Hematopoietic multipotent progenitor cell treated with erythropoietin and hydrocortisone succinate and interleukin-3 and kit ligand, for 6 days (in vitro differentiated cells): ENCODE results near the gene CHRM3.
"Not testable (repeated sequence)": the region's sequence is repeated elsewhere in the genome, so short reads cannot be mapped to it uniquely, and the experiment has no call there.

Source experiments
- DNase-seq: peaks from one replicate; pipeline ENCODE4 v3.0.0-alpha.2; 2015

CHRM3 gene

GRCh38 chr1:239386453-239387303 is at the start of gene CHRM3:
CHRM3 (plus strand) TSS chr1:239386568; CDS start chr1:239907452, 520,884 bp downstream.
- DNase-seq: peak; percentile 71

GRCh38 chr1:239337799-239338430 is 48.5 kb upstream of the CHRM3 start:
- DNase-seq: no peak

GRCh38 chr1:239347776-239348175 is 38.6 kb upstream of the CHRM3 start:
- DNase-seq: no peak

- no peak for DNase-seq
Measured at GRCh38 chr1:239348635-239349353, 37.6 kb upstream of the CHRM3 start.

GRCh38 chr1:239349699-239350098 is 36.7 kb upstream of the CHRM3 start:
- DNase-seq: no peak

- no peak for DNase-seq
Measured at GRCh38 chr1:239353536-239353935, 32.8 kb upstream of the CHRM3 start.

GRCh38 chr1:239354231-239354630 is 32.1 kb upstream of the CHRM3 start:
- no peak for DNase-seq

- no peak for DNase-seq
Measured at GRCh38 chr1:239357867-239358266, 28.5 kb upstream of the CHRM3 start.

- no peak for DNase-seq
Measured at GRCh38 chr1:239361403-239361802, 25.0 kb upstream of the CHRM3 start.

GRCh38 chr1:239363930-239364329 is 22.4 kb upstream of the CHRM3 start:
- DNase-seq: peak; percentile 25

- no peak for DNase-seq
Measured at GRCh38 chr1:239367196-239367810, 19.1 kb upstream of the CHRM3 start.

- no peak for DNase-seq
Measured at GRCh38 chr1:239368436-239369109, 17.8 kb upstream of the CHRM3 start.

GRCh38 chr1:239370869-239371268 is 15.5 kb upstream of the CHRM3 start:
- not testable (repeated sequence) for DNase-seq

GRCh38 chr1:239382666-239383065 is 3.7 kb upstream of the CHRM3 start:
- no peak for DNase-seq

GRCh38 chr1:239383714-239384113 is 2.7 kb upstream of the CHRM3 start:
- DNase-seq: no peak

- peak; percentile 40 for DNase-seq
Measured at GRCh38 chr1:239387304-239388158, 1.2 kb downstream of the CHRM3 start.

GRCh38 chr1:239388159-239388485 is 1.8 kb downstream of the CHRM3 start:
- DNase-seq: peak; percentile 23

GRCh38 chr1:239388578-239388977 is 2.2 kb downstream of the CHRM3 start:
- DNase-seq: no peak

- no peak for DNase-seq
Measured at GRCh38 chr1:239389703-239390102, 3.3 kb downstream of the CHRM3 start.

GRCh38 chr1:239392271-239392670 is 5.9 kb downstream of the CHRM3 start:
- DNase-seq: no peak

- DNase-seq: no peak
Measured at GRCh38 chr1:239394107-239394506, 7.7 kb downstream of the CHRM3 start.

GRCh38 chr1:239413916-239414315 is 27.5 kb downstream of the CHRM3 start:
- no peak for DNase-seq
